Mammary epithelial cell (primary cell): ENCODE data around the gene ZNF808.

Source experiments
- EZH2 ChIP-seq: IDR thresholded peaks from 2 replicates; pipeline ENCODE4 v1.6.1; 2012; ENCODE audit warnings: low read length, inconsistent platforms, borderline replicate concordance
- TF ChIP-seq, protein P1 (sequence below), 2 donors: IDR thresholded peaks in 1 of 2; conservative IDR thresholded peaks in 1 of 2; 2 replicates each; pipeline ENCODE4 v1.5.1; 2011 to 2012; ENCODE audit warnings: inconsistent platforms in 2 of 2, low read length in 2 of 2, mild to moderate bottlenecking in 2 of 2, control low read depth in 1 of 2, low read depth in 1 of 2; ENCODE audit not compliant: insufficient read depth in 1 of 2; ENCODE audit errors: extremely low read depth in 1 of 2

DNA sequence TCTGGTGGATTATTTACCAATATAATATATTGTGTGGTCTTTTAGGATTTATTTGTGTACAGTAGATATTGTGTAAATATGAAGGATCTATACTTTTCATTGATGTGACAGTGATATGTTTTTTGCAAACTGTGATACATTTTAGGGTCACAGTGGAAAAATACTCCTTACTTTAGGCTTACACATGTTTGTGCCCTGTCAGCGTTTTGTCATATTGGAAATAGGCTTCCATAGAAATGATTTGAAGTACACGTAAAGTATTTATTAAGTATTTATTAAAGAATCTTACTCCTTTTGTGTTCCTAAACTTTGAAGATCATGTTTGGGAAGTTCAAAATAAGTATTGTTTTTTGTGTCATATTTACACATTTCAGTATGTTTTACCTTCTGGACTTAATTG lies 5.0 kb downstream of the ZNF808 start:
- TF ChIP-seq, protein P1, sequence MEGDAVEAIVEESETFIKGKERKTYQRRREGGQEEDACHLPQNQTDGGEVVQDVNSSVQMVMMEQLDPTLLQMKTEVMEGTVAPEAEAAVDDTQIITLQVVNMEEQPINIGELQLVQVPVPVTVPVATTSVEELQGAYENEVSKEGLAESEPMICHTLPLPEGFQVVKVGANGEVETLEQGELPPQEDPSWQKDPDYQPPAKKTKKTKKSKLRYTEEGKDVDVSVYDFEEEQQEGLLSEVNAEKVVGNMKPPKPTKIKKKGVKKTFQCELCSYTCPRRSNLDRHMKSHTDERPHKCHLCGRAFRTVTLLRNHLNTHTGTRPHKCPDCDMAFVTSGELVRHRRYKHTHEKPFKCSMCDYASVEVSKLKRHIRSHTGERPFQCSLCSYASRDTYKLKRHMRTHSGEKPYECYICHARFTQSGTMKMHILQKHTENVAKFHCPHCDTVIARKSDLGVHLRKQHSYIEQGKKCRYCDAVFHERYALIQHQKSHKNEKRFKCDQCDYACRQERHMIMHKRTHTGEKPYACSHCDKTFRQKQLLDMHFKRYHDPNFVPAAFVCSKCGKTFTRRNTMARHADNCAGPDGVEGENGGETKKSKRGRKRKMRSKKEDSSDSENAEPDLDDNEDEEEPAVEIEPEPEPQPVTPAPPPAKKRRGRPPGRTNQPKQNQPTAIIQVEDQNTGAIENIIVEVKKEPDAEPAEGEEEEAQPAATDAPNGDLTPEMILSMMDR (conservative IDR thresholded peaks at IDR 0.05 in 1 of 2, IDR thresholded peaks at IDR 0.05 in 1 of 2; ENCODE audit: extremely low read depth in 1 of 2, insufficient read depth in 1 of 2, low read depth in 1 of 2, low read length in 2 of 2), result no peak
- no peak for TF ChIP-seq EZH2
